Stromal cell of bone marrow (primary cell): Measurements from ENCODE around the gene TOP1.
"Not testable (repeated sequence)": the region's sequence is repeated elsewhere in the genome, so short reads cannot be mapped to it uniquely, and the experiment has no call there.

Source experiments
- DNase-seq: peaks from one replicate; pipeline ENCODE4 v3.0.0-alpha.2; 2012; ENCODE audit warnings: low read depth

Gene TOP1

GRCh38 chr20:41028359-41029149 is at the start of gene TOP1:
Gene TOP1 (plus strand): TSS chr20:41028822. CDS start chr20:41029068, 246 bp downstream.
- peak; percentile 99 for DNase-seq

GRCh38 chr20:40979247-40979646 is 49.4 kb upstream of the TOP1 start:
- DNase-seq = no peak

- peak; percentile 67 for DNase-seq
Observed at GRCh38 chr20:40980106-40980827, 48.4 kb upstream of the TOP1 start.

DNA sequence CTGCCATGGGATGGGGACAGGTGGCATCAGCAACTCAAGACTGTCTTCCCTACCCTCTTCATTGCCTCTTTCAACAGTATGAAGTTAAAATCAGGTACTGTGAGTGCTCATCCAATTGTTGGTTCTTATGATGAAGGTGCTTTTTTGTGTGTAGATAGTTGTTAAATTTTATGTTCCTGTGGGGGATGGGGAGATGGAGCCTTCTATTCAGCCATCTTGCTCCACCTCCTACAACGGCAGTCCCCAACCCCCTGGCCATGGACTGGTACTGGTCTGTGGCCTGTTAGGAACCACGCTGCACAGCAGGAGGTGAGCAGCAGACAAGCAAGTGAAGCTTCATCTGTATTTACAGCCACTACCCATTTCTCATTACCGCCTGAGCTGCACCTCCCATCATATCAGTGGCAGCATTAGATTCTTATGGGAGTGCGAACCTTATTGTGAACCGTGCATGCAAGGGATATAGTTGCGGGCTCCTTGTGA is 47.8 kb upstream of the TOP1 start:
- no peak for DNase-seq

GRCh38 chr20:40982415-40983145 is 46.0 kb upstream of the TOP1 start:
- DNase-seq = no peak

GRCh38 chr20:40983898-40984297 is 44.7 kb upstream of the TOP1 start:
- no peak for DNase-seq

GRCh38 chr20:40984496-40984895 is 44.1 kb upstream of the TOP1 start:
- no peak for DNase-seq

DNA sequence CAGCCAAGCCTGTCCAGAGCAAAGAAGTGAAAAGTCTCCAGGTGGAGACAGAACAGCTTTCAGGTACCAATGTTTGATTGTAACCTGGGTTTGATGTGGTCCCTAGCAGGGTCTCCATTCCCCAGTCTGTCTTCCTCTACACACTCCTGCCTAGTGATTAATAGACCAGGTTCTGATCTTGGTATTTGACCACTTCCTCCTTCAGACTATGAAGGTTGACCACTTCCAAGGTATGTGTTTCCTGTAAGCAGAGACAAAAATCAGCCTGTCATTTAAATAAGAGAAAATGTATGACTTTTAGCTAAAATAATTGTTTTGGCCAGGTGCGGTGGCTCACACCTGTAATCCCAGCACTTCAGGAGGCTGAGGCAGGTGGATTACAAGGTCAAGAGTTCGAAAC is 41.8 kb upstream of the TOP1 start:
- DNase-seq = no peak

DNA sequence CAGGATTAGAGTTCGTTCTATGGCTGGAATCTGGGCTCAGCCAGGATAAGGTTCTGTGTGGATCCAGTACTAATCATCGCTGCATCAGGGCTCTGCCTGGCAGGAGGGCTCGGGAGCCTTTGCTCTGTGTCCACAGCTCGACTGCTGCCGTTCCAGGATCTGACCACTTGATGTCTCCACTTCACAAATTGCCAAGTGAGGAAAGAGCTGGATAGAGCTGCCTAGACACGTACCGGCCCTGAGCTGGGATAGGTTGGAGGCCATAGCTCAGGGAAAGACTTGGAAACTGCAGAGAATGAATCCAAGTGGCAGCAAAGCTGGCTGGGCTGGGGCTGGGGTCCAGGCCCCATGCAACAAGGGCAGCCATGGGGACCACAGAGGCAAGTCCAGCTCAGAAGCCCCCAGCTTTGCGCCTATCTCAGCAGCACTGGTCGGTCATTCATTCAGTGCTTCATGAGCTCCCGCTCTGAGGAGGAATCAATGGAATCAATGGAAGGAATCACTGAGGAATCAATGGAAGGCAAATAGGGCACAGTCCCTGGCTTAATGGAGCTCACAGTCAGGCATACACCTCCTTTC is 38.0 kb upstream of the TOP1 start:
- peak; percentile 86 for DNase-seq

DNA sequence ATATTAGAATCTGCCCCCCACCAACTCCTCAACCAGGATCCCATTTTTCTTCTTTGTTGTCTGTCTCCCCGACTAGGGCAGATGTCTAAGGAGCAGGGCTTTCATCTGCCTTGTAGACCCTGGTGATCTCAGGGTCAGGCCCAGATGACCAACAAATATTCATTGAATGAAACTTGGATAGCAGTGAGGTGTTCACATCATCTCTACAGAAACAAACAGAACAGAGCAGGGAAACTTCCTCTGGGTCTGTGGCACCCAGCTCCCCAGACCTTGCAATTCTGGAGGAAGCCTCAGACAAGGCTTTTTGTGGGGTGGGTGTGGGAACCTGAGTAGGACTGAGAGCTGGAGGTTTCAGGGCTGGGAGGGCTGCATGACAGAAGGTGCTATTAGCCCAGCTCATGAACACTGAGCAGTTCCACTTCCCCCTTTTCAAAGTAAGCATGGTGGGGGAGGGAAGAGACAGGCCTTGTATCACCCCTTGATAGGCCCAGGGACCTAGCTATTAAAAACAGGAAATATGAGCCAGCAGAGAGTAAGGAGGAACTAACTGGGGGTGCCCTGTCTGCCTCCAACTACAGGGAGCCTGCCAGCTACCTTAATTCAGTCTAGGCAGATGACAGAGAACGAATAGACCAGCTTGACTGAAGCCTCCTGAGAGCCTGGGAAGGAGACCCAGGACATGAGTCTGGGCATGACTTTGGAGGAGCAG is 37.3 kb upstream of the TOP1 start:
- no peak for DNase-seq

DNA sequence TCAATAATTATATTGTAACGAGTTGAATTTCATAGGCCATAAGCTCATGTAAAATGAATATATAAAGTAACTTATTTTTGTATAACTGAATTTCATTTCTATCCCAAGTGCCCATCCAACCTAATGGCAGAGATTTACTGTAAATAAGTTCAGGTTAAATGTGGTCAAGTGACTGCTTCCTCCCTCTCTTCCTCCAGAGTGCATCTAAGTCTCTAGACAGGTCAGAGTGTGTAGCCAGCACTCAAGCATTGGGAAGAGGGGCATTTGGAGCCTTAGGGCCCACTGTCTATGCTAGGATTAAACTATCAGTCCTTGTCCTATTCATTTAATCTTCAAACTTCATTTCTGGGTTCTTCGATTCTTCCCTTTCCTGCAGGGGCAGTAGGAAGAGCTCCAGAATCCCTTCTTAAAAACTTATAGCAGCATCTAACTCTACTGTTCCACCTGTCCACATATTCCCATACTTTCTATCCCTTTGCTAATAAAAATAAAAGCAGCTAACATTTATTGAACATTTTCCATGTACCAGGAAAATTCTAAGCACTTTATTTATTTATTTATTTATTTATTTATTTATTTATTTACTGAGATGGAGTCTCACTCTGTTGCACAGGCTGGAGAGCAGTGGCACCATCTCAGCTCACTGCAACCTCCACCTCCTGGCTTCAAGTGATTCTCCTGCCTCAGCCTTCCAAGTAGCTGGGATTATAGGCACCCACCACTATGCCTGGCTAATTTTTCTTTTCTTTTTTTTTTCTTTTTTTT is 36.1 kb upstream of the TOP1 start:
- no peak for DNase-seq

GRCh38 chr20:40993794-40994540 is 34.7 kb upstream of the TOP1 start:
- DNase-seq = no peak

DNA sequence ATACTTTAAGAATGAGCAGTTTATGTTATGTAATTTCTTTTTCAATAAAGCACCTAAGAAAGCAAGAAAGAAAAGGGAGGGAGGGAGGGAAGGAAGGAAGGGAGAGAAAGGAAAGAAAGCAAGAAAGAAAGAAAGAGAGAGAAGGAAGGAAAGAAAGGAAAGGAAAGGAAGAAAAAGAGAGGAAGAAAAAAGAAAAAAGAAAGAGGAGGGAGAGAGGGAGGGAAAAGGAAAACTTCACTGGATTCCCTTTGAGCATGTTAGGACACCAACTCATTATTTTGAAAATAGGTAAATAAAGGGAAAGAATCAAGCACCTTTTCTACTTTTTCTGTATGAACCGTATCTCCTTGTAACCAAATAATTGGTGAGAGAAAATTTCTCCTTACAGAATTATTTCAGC is 32.3 kb upstream of the TOP1 start:
- DNase-seq = no peak

- DNase-seq = no peak
Observed at GRCh38 chr20:40997116-40997515, 31.5 kb upstream of the TOP1 start.

DNA sequence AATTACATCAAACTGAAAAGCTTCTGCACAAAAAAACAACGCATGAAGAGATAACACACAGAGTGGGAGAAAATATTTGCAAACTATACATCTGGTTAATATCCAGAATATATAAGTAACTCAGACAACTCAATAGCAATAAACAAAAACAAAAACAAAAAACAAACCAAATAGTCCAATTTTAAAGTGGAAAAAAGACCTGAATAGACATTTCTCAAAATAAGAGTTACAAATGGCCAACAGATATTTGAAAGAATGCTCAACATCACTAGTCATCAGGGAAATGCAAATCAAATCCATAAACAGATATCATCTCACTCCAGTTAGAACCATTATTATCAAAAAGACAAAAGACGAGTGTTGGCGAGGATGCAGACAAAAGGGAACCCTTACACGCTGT is 28.8 kb upstream of the TOP1 start:
- DNase-seq = no peak

DNA sequence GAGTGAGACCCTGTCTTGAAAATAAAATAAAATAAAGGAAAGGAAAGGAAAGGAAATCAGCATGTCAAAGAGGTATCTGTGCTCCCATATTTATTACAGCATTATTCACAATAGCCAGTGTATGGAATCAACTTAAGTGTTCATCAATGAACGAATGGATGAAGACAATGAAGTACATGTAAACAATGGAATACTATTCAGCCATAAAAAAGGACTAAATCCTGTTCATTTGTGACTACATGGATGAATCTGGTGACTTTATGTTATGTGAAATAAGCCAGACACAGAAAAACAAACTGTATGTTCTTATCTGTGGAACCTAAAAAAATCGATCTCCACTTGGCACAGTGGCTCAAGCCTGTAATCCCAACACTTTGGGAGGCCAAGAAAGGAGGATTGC is 28.0 kb upstream of the TOP1 start:
- DNase-seq = no peak

GRCh38 chr20:41001497-41001896 is 27.1 kb upstream of the TOP1 start:
- DNase-seq = no peak

GRCh38 chr20:41002842-41003142 is 25.8 kb upstream of the TOP1 start:
- no peak for DNase-seq

DNA sequence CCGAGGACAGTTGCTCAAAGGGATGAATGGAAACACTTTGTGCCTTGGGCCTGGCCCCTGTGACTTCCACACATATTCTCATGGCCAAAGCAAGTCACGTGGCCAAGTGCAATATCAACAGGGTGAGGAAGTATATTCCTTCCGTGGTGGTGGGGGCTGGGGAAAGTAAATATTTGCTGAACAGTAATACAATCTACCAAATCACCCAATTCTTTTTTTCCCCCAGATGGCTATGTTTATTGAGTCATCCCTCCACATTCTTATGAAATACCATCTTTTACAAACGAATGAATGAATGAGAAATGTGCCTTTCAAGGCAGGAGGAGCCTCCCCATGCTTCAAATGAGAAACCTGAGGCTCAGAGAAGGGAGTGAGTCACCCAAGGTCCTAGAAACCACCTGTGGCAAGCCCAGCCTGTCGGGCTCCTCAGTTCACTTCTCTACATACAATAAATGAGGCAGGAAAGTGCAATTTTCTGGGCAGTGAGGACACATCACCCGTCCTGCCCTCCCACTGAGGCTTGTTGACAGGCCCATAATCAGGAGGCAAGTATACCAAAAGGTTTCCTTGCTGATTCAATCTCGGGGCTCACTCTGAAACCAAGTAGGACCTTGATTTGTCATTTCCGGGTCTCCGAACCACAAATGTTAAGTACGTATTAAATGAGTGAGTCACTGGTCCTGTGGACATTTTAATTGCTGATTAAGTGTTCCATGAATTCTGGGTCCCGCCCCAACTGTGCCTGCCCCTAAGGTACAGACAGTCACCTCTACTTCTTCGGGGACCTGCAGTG is 25.3 kb upstream of the TOP1 start:
- DNase-seq = peak; percentile 89

DNA sequence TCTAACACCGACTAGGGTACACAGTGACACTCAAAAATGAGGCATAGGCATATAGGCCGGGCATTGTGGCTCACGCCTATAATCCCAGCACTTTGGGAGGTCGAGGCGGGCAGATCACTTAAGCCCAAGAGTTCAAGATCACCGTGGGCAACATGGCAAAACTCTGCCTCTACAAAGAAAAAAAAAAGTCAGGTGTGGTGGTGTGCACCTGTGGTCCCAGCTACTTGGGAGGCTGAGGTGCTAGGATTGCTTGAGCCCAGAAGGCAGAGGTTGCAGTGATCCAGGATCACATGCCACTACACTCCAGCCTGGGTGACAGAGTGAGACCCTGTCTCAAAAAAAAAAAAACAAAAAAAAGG is 24.7 kb upstream of the TOP1 start:
- not testable (repeated sequence) for DNase-seq
